ENCODE data around the gene FANCC.
A peak's percentile ranks its signal among the peaks of the same experiment; 100 is the strongest.
"Not testable (repeated sequence)": the region's sequence is repeated elsewhere in the genome, so short reads cannot be mapped to it uniquely, and the experiment has no call there.

FANCC gene

DNA sequence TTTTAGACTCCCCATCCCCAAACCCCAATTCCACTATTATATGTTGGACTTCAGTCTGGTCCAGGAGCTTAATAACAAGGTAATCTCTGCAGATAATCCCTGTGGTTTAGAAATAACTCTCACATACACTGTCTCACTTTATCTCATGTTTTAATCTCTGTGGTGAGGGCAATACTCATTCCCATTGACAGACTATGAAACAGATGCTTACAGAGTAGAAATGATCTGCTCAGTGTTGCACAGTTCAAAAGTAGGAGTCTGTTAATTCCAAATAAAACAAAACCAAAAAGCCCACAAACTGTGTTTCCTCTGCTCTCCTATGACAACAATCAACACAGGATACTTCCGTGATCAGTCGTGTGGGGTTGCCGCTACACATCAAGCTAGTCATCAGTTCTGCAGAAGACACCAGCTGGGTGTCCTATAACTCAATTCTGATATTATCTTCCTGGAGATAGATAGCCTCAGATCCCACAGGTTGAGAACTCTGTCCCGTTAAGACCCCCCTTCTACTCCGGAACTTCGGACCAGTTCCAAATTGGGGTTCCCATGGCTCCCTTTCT is 26.3 kb upstream of the FANCC start:
- Histone ChIP-seq H3K27me3 (ENCODE audit: low read depth) (no peaks in the 10 kb centered on the region), H3K36me3 (replicated peaks) (no peaks in the 10 kb centered on the region), H3K9me3 (no peaks in the 10 kb centered on the region), H3K4me3 (no peak overlapping the region), H3K4me1 (no peaks in the 10 kb centered on the region)
- no peak for DNase-seq (ENCODE audit: low spot score in 2 of 2)
- in situ Hi-C loops (cut with MboI; ENCODE audit: low sequenced_read_pairs), result no loop called here

DNA sequence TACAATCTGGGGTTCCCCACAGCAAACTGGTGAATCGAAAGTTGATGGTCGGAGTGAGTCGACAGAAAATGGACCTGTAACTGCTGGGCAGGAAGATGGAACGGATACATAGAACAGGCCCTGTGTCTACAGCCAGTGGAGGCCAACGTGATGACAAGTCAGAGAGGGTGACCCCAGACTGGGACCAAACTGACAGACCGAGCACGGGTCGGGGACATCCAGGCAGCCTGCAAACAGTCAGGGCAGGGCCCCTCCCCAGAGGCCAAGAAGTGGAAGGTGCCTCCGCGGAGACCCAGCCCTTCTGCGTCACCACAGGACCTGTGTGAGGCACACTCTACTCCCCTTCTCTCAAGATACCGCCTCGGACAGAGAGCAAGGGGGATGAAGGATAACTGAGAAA is 25.1 kb upstream of the FANCC start:
- Histone ChIP-seq H3K36me3 (replicated peaks) (no peaks in the 10 kb centered on the region), H3K4me3 (no peak overlapping the region), H3K9me3 (peaks cover 2% of the 10 kb centered on the region; the same call in 1 of the 2 replicates), H3K4me1 (no peaks in the 10 kb centered on the region), H3K27me3 (ENCODE audit: low read depth) (no peaks in the 10 kb centered on the region)
- no peak for DNase-seq (ENCODE audit: low spot score in 2 of 2)
- in situ Hi-C loops (cut with MboI; ENCODE audit: low sequenced_read_pairs), result no loop called here

DNA sequence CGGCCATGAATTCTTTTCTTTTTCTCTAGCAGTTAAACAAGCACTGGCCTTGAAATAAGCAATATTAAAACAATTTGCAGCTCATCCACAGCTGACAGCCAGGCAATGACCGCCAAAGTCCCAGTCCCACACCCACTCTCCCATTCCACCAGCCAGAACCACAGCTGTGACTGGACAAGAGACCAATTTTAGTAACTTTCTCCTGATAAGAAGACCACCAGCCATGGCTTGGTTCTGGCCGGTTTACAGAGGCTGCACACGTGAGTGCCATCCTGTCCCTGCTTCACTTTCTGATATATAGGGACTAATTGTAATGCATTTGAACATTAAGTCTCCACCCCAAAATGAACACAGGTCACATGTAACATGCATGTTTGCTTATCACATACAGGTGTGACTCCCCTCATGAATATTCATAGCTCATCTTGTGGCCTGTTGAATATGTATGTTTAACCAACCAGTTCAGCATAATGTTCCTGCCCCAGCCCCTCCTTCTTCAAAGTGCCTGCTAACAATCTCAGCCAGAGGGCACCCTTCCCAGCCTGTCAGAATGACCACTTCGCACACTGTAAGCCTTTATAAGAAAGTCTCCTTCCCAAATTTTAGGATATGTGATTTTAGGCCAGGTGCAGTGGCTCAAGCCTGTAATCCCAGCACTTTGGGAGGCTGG is 23.9 kb upstream of the FANCC start:
- no peak for DNase-seq (ENCODE audit: low spot score in 2 of 2)
- Histone ChIP-seq H3K4me3 (no peak overlapping the region), H3K9me3 (peaks cover 3% of the 10 kb centered on the region; the same call in 1 of the 2 replicates), H3K36me3 (replicated peaks) (no peaks in the 10 kb centered on the region), H3K27me3 (ENCODE audit: low read depth) (no peaks in the 10 kb centered on the region), H3K4me1 (no peaks in the 10 kb centered on the region)
- in situ Hi-C loops (cut with MboI; ENCODE audit: low sequenced_read_pairs), result no loop called here

- in situ Hi-C loops (cut with MboI; ENCODE audit: low sequenced_read_pairs), result no loop called here
- Histone ChIP-seq H3K27me3 (ENCODE audit: low read depth) (no peaks in the 10 kb centered on the region), H3K9me3 (peaks cover 3% of the 10 kb centered on the region; the same call in 1 of the 2 replicates), H3K36me3 (replicated peaks) (no peaks in the 10 kb centered on the region), H3K4me1 (no peaks in the 10 kb centered on the region), H3K4me3 (no peak overlapping the region)
- DNase-seq (ENCODE audit: low spot score in 2 of 2), result no peak
These were observed 20.7 kb upstream of the FANCC start for GRCh38 chr9:95338243-95338642.

DNA sequence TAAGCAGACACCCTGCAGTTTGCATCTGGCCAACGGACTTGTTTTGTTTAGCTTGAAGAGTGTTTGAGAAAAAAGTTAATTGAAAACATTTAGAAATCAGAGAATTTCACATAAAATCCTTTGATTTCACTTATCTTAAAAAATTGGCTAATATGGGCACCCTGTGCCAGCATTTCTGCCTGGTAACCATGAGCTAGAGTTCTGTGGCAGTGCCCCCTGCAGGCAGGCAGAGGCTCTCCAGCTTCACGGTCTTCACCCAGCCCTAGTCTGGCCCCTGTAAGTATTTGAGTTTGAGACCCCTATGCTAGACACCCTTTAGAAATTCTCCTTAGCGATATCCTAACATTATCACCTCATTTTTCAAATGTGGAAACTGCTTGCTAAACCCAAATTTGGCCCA is 18.8 kb upstream of the FANCC start:
- Histone ChIP-seq H3K9me3 (peaks cover 3% of the 10 kb centered on the region; the same call in 1 of the 2 replicates), H3K4me3 (no peak overlapping the region), H3K36me3 (replicated peaks) (no peaks in the 10 kb centered on the region), H3K27me3 (ENCODE audit: low read depth) (no peaks in the 10 kb centered on the region), H3K4me1 (no peaks in the 10 kb centered on the region)
- in situ Hi-C loops (cut with MboI; ENCODE audit: low sequenced_read_pairs), result no loop called here
- DNase-seq (ENCODE audit: low spot score in 2 of 2), result no peak

- Histone ChIP-seq H3K4me1 (no peaks in the 10 kb centered on the region), H3K9me3 (peaks cover 6% of the 10 kb centered on the region), H3K36me3 (replicated peaks) (no peaks in the 10 kb centered on the region), H3K4me3 (no peak overlapping the region), H3K27me3 (ENCODE audit: low read depth) (no peaks in the 10 kb centered on the region)
- in situ Hi-C loops (cut with MboI; ENCODE audit: low sequenced_read_pairs), result no loop called here
- DNase-seq (ENCODE audit: low spot score in 2 of 2), result no peak
These were observed 15.9 kb upstream of the FANCC start for GRCh38 chr9:95333426-95333825.

- no peak for DNase-seq (ENCODE audit: low spot score in 2 of 2)
- Histone ChIP-seq H3K9me3 (peaks cover 10% of the 10 kb centered on the region), H3K27me3 (ENCODE audit: low read depth) (no peaks in the 10 kb centered on the region), H3K4me1 (no peaks in the 10 kb centered on the region), H3K36me3 (replicated peaks) (no peaks in the 10 kb centered on the region), H3K4me3 (no peak overlapping the region)
- in situ Hi-C loops (cut with MboI; ENCODE audit: low sequenced_read_pairs), result no loop called here
These were observed 15.4 kb upstream of the FANCC start for GRCh38 chr9:95332860-95333259.

DNA sequence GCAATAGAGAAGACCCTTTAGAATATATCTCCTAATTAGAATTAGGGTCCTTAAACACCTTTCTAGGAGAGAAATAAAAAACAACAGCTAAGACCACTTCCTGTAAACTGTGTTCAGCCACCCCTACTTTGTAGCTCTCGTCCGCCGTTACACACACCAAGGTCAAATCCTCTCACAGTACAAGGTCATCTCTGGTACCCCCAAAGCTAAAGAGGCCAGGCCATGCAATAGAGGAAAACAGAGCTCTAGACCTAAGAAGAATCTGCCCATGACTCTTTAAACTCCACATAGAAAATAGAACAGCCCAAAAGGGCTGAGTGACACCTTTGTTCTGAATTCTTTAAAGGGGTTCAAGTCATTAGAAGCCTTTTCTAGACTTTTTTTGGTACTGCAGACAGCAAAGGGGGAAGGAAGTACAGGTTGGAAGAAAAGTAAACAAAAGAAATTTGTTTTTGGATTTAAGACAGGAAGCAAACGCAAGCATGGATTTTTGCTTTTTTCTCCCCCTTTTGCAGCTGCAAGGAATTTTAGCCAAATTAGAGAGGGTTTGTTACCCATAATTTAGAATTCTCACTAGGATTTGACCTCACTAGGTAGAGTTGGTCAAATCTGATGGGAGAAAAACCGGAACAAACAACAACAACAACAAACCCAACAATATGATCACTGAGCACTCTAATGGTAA is 13.4 kb upstream of the FANCC start:
- in situ Hi-C loops (cut with MboI; ENCODE audit: low sequenced_read_pairs), result no loop called here

GRCh38 chr9:95329061-95329460 is 11.6 kb upstream of the FANCC start:
- H3K9me3 ChIP-seq, result peaks cover 21% of the 10 kb centered on the region
- in situ Hi-C loops (cut with MboI; ENCODE audit: low sequenced_read_pairs); H3K4me1 ChIP-seq; H3K27me3 ChIP-seq (ENCODE audit: low read depth); DNase-seq (ENCODE audit: low spot score in 2 of 2); H3K4me3 ChIP-seq; H3K36me3 ChIP-seq (replicated peaks): not testable (repeated sequence)

More for the DNA sequence above, 13.4 kb upstream of the FANCC start:
- no peaks in the 10 kb centered on the region for H3K27me3 ChIP-seq (ENCODE audit: low read depth)
- peaks cover 18% of the 10 kb centered on the region for H3K9me3 ChIP-seq
- H3K36me3 ChIP-seq (replicated peaks), result no peaks in the 10 kb centered on the region
- DNase-seq (ENCODE audit: low spot score in 2 of 2), result no peak
- H3K4me3 ChIP-seq, result no peak overlapping the region
- no peaks in the 10 kb centered on the region for H3K4me1 ChIP-seq

- peaks cover 21% of the 10 kb centered on the region for H3K9me3 ChIP-seq
- H3K4me1 ChIP-seq, result no peaks in the 10 kb centered on the region
- in situ Hi-C loops (cut with MboI; ENCODE audit: low sequenced_read_pairs), result no loop called here
- no peak overlapping the region for H3K4me3 ChIP-seq
- no peaks in the 10 kb centered on the region for H3K27me3 ChIP-seq (ENCODE audit: low read depth)
- no peaks in the 10 kb centered on the region for H3K36me3 ChIP-seq (replicated peaks)
- DNase-seq (ENCODE audit: low spot score in 2 of 2), result no peak
These were observed 9.8 kb upstream of the FANCC start for GRCh38 chr9:95327239-95327865.

DNA sequence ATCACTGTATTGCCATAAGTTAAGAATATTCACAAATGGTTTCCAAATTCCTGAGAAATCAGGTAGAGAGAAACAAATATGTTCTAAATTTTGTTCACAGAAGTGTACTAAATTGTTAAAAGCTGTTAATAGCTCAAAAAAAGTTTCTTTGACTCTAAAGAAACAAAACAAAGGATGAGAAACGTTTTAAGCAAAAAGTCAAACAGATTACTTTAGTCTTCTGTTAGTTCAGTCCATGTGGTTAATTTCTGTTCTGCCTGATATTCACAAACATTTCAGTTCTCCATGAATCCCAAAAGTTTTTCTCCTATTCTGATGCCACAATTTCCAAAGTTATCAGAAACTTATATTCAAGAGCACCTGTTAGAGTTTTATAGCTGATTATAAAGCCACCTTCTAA is 7.7 kb upstream of the FANCC start:
- in situ Hi-C loops (cut with MboI; ENCODE audit: low sequenced_read_pairs), result no loop called here
- Histone ChIP-seq H3K4me3 (no peak overlapping the region), H3K4me1 (no peaks in the 10 kb centered on the region), H3K9me3 (peaks cover 21% of the 10 kb centered on the region), H3K36me3 (replicated peaks) (no peaks in the 10 kb centered on the region), H3K27me3 (ENCODE audit: low read depth) (no peaks in the 10 kb centered on the region)
- no peak for DNase-seq (ENCODE audit: low spot score in 2 of 2)

GRCh38 chr9:95317893-95318211 is 343 bp upstream of the FANCC start:
- Histone ChIP-seq H3K36me3 (replicated peaks) (no peaks in the 10 kb centered on the region), H3K4me1 (peaks cover 26% of the 10 kb centered on the region), H3K4me3 (peak overlapping the region; percentile 87), H3K27me3 (ENCODE audit: low read depth) (no peaks in the 10 kb centered on the region), H3K9me3 (no peaks in the 10 kb centered on the region)
- no peak for DNase-seq (ENCODE audit: low spot score in 2 of 2)
- in situ Hi-C loops (cut with MboI; ENCODE audit: low sequenced_read_pairs), result no loop called here

- peak; percentile 86 to 95 for DNase-seq (ENCODE audit: low spot score in 2 of 2)
- in situ Hi-C loops (cut with MboI; ENCODE audit: low sequenced_read_pairs), result no loop called here
These were observed 753 bp downstream of the FANCC start for GRCh38 chr9:95316794-95317118.

GRCh38 chr9:95316274-95316673 is 1.2 kb downstream of the FANCC start:
- Histone ChIP-seq H3K4me3 (peak overlapping the region; percentile 87), H3K36me3 (replicated peaks) (no peaks in the 10 kb centered on the region), H3K27me3 (ENCODE audit: low read depth) (no peaks in the 10 kb centered on the region), H3K4me1 (peaks cover 30% of the 10 kb centered on the region), H3K9me3 (no peaks in the 10 kb centered on the region)
- in situ Hi-C loops (cut with MboI; ENCODE audit: low sequenced_read_pairs), result no loop called here
- no peak for DNase-seq (ENCODE audit: low spot score in 2 of 2)

More at GRCh38 chr9:95316794-95317118, 753 bp downstream of the FANCC start:
- Histone ChIP-seq H3K36me3 (replicated peaks) (no peaks in the 10 kb centered on the region), H3K27me3 (ENCODE audit: low read depth) (no peaks in the 10 kb centered on the region), H3K4me3 (peak overlapping the region; percentile 87), H3K4me1 (peaks cover 30% of the 10 kb centered on the region), H3K9me3 (no peaks in the 10 kb centered on the region)

Data from HAP-1 (cell line).